Thyroid gland (tissue), 4 donors: ENCODE data around the gene FYN.

Experiments
- POLR2A ChIP-seq, 2 donors: fragments of 450-650 bp; IDR thresholded peaks; one replicate each; pipeline ENCODE4 v1.6.1; 2017; ENCODE audit warnings: antibody characterized with exemption in 2 of 2, mild to moderate bottlenecking in 2 of 2, moderate library complexity in 1 of 2
- TF ChIP-seq, protein P1 (sequence below), 6 experiments: fragments of 200-600 bp in 3 of 6; fragments of 450-650 bp in 3 of 6; sonication (generic) in 3 of 6; IDR thresholded peaks; one replicate each; pipeline ENCODE4 v1.5.1; 2016 to 2019; ENCODE audit warnings: antibody characterized with exemption in 6 of 6, mild to moderate bottlenecking in 2 of 6, inconsistent platforms in 1 of 6, moderate library complexity in 1 of 6

DNA sequence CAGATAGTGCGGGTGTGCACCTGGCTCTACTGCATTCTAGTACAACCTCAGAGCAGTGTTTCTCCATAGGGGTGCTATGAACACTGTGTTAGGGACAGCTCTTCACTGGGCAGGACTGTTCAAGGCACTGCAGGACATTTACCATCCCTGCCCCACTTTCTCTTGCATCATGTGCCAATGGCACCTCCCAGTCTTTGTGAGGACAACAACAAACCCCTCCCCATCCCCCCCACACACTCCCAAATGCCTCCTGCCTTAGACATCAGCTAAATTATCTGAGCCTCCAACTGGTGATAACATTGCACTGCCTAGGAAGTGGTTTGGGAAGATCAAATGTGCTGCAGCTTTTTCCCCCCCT is 98.9 kb downstream of the FYN start:
- TF ChIP-seq, protein P1, sequence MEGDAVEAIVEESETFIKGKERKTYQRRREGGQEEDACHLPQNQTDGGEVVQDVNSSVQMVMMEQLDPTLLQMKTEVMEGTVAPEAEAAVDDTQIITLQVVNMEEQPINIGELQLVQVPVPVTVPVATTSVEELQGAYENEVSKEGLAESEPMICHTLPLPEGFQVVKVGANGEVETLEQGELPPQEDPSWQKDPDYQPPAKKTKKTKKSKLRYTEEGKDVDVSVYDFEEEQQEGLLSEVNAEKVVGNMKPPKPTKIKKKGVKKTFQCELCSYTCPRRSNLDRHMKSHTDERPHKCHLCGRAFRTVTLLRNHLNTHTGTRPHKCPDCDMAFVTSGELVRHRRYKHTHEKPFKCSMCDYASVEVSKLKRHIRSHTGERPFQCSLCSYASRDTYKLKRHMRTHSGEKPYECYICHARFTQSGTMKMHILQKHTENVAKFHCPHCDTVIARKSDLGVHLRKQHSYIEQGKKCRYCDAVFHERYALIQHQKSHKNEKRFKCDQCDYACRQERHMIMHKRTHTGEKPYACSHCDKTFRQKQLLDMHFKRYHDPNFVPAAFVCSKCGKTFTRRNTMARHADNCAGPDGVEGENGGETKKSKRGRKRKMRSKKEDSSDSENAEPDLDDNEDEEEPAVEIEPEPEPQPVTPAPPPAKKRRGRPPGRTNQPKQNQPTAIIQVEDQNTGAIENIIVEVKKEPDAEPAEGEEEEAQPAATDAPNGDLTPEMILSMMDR (IDR thresholded peaks at IDR 0.05), result no peak
- no peak for TF ChIP-seq POLR2A (IDR thresholded peaks at IDR 0.05)
